ENCODE results near the gene VPS13A. TPM values are rescaled to one million over a fixed set of nuclear protein-coding genes. Genes with fewer than 3 reads are reported as not detected.

VPS13A gene
- total RNA-seq, 1 donor from 2014 or later, result 19.5 TPM

DNA sequence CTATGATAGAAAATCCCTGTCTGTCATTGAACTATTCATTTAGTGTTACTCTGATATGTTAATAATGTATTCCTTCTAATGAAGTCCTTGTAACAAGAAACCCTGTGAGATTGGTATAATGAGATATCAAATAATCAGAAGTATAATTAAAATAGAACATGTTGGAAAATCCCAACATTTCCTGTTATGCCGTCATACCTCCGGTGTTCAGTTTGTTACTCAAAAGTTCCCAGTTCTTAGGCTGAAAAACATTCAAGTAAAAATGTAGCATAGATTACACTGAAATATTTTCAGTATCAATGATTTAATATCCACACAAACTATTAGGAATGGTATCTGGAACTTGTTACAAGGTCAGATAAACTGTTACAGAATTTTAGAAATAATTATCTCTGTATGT lies 243.3 kb downstream of the VPS13A start:
- H3K36me3 ChIP-seq (ENCODE audit: control insufficient read depth, insufficient read depth, low read length), result no peaks in the 10 kb centered on the region
- TF ChIP-seq CTCF (IDR thresholded peaks at IDR 0.05; ENCODE audit: insufficient read depth, low read length, severe bottlenecking), result no peak
- DNase-seq (ENCODE audit: low read depth) (no peak), FAIRE-seq (no peak)
- H3K4me3 ChIP-seq (ENCODE audit: low read depth, low read length), result no peak overlapping the region
- H3K27me3 ChIP-seq (ENCODE audit: control insufficient read depth, insufficient read depth, low read length), result no peaks in the 10 kb centered on the region

- Histone ChIP-seq H3K27me3 (ENCODE audit: control insufficient read depth, insufficient read depth, low read length) (no peaks in the 10 kb centered on the region), H3K4me3 (ENCODE audit: low read depth, low read length) (no peak overlapping the region), H3K36me3 (ENCODE audit: control insufficient read depth, insufficient read depth, low read length) (no peaks in the 10 kb centered on the region)
- no peak for TF ChIP-seq CTCF (IDR thresholded peaks at IDR 0.05; ENCODE audit: insufficient read depth, low read length, severe bottlenecking)
- FAIRE-seq (no peak), DNase-seq (ENCODE audit: low read depth) (no peak)
These were observed 244.4 kb downstream of the VPS13A start for GRCh38 chr9:77421506-77422265.

GRCh38 chr9:77422969-77423368 lies 245.6 kb downstream of the VPS13A start:
- TF ChIP-seq CTCF (IDR thresholded peaks at IDR 0.05; ENCODE audit: insufficient read depth, low read length, severe bottlenecking), result no peak
- FAIRE-seq, result no peak
- no peak for DNase-seq (ENCODE audit: low read depth)
- Histone ChIP-seq H3K27me3 (ENCODE audit: control insufficient read depth, insufficient read depth, low read length) (no peaks in the 10 kb centered on the region), H3K36me3 (ENCODE audit: control insufficient read depth, insufficient read depth, low read length) (no peaks in the 10 kb centered on the region), H3K4me3 (ENCODE audit: low read depth, low read length) (no peak overlapping the region)

GRCh38 chr9:77423841-77424240 lies 246.5 kb downstream of the VPS13A start:
- H3K27me3 ChIP-seq (ENCODE audit: control insufficient read depth, insufficient read depth, low read length), result no peaks in the 10 kb centered on the region
- H3K4me3 ChIP-seq (ENCODE audit: low read depth, low read length), result no peak overlapping the region
- FAIRE-seq, result no peak
- DNase-seq (ENCODE audit: low read depth), result no peak
- H3K36me3 ChIP-seq (ENCODE audit: control insufficient read depth, insufficient read depth, low read length), result no peaks in the 10 kb centered on the region
- TF ChIP-seq CTCF (IDR thresholded peaks at IDR 0.05; ENCODE audit: insufficient read depth, low read length, severe bottlenecking), result no peak

- no peak for FAIRE-seq
- H3K36me3 ChIP-seq (ENCODE audit: control insufficient read depth, insufficient read depth, low read length), result no peaks in the 10 kb centered on the region
- no peak for TF ChIP-seq CTCF (IDR thresholded peaks at IDR 0.05; ENCODE audit: insufficient read depth, low read length, severe bottlenecking)
- DNase-seq (ENCODE audit: low read depth), result peak; percentile 44
- no peaks in the 10 kb centered on the region for H3K27me3 ChIP-seq (ENCODE audit: control insufficient read depth, insufficient read depth, low read length)
- H3K4me3 ChIP-seq (ENCODE audit: low read depth, low read length), result no peak overlapping the region
These were observed 247.7 kb downstream of the VPS13A start for GRCh38 chr9:77424993-77425392.

DNA sequence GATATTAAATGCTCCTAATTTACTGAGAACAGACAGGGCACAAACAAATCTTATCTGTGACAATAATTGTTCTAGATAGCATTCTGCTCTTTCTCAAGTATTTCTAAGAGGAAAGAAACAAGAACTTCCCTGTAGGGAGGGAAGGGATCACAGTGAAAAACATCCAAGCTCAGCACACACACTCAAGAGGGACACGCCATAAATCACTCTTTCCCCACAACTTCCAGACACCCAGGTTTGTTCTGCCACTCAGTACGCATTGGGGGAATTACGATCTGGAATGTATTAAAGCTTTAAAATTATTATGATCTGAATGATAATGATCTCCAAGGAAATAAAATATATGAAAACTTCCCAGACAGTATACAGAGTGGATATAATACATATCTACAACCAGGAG lies 249.4 kb downstream of the VPS13A start:
- no peak for TF ChIP-seq CTCF (IDR thresholded peaks at IDR 0.05; ENCODE audit: insufficient read depth, low read length, severe bottlenecking)
- H3K27me3 ChIP-seq (ENCODE audit: control insufficient read depth, insufficient read depth, low read length), result no peaks in the 10 kb centered on the region
- no peak for DNase-seq (ENCODE audit: low read depth)
- no peak overlapping the region for H3K4me3 ChIP-seq (ENCODE audit: low read depth, low read length)
- no peak for FAIRE-seq
- no peaks in the 10 kb centered on the region for H3K36me3 ChIP-seq (ENCODE audit: control insufficient read depth, insufficient read depth, low read length)

Measured in bronchial epithelial cell (primary cell).